Keratinocyte (primary cell): Measurements from ENCODE around the gene FAM193B.

ENCODE experiments used
- CTCF ChIP-seq, 3 experiments: IDR thresholded peaks in 1 of 3; conservative IDR thresholded peaks in 1 of 3; optimal IDR thresholded peaks in 1 of 3; 2 replicates in 2 of 3; 3 replicates in 1 of 3; pipeline versions ENCODE3 to v1.5.1; 2011; ENCODE audit warnings: low read length in 3 of 3, mild to moderate bottlenecking in 3 of 3, moderate library complexity in 2 of 3, control low read depth in 1 of 3, inconsistent platforms in 1 of 3; ENCODE audit not compliant: insufficient read depth in 2 of 3; ENCODE audit errors: extremely low read depth in 1 of 3
- EZH2 ChIP-seq: IDR thresholded peaks from one replicate; pipeline ENCODE4 v1.6.1; 2012; ENCODE audit warnings: inconsistent platforms, mild to moderate bottlenecking, low read length, moderate library complexity

- TF ChIP-seq CTCF (optimal IDR thresholded peaks at IDR 0.05 in 1 of 3, IDR thresholded peaks at IDR 0.05 in 1 of 3, conservative IDR thresholded peaks at IDR 0.05 in 1 of 3; ENCODE audit: extremely low read depth in 1 of 3, insufficient read depth in 2 of 3, low read length in 3 of 3) = no peak
- TF ChIP-seq EZH2 = no peak
These were observed 39.8 kb downstream of the FAM193B start for GRCh38 chr5:177514541-177514940.
